H9 (cell line): Measurements from ENCODE around the gene ELAC1. TPM values are rescaled to one million over a fixed set of nuclear protein-coding genes. Genes with fewer than 3 reads are reported as not detected.

ENCODE experiments used
- DNase-seq: peaks from one replicate; pipeline ENCODE4 v3.0.0-alpha.2; 2017
- H2AFZ ChIP-seq: one replicate; pipeline ENCODE4 v1.6.1; 2013; ENCODE audit warnings: mild to moderate bottlenecking, low read length, control low read depth, moderate library complexity
- H2AK5ac ChIP-seq: 2 replicates; pipeline ENCODE4 v1.6.1; 2013; ENCODE audit warnings: low read length, control low read depth, mixed read lengths; ENCODE audit not compliant: insufficient read length
- H2BK120ac ChIP-seq: one replicate; pipeline ENCODE4 v1.6.1; 2013; ENCODE audit warnings: low read depth, mild to moderate bottlenecking, low read length, control low read depth, inconsistent platforms; ENCODE audit not compliant: poor library complexity, severe bottlenecking
- H2BK12ac ChIP-seq: 2 replicates; pipeline ENCODE4 v1.6.1; 2013; ENCODE audit warnings: low read length, control low read depth, mixed read lengths, low read depth; ENCODE audit not compliant: insufficient read length
- H2BK15ac ChIP-seq: 2 replicates; pipeline ENCODE4 v1.6.1; 2013; ENCODE audit warnings: low read depth, low read length, control low read depth
- H2BK20ac ChIP-seq: one replicate; pipeline ENCODE4 v1.6.1; 2013; ENCODE audit warnings: low read depth, mild to moderate bottlenecking, low read length, control low read depth, inconsistent platforms; ENCODE audit not compliant: poor library complexity, severe bottlenecking
- H2BK5ac ChIP-seq: 2 replicates; pipeline ENCODE4 v1.6.1; 2013; ENCODE audit warnings: low read length, control low read depth, mixed read lengths; ENCODE audit not compliant: insufficient read length
- H3K14ac ChIP-seq: 2 replicates; pipeline ENCODE4 v1.6.1; 2013; ENCODE audit warnings: low read length, control low read depth; ENCODE audit not compliant: insufficient read depth
- H3K18ac ChIP-seq: 2 replicates; pipeline ENCODE4 v1.6.1; 2013; ENCODE audit warnings: low read depth, mild to moderate bottlenecking, mixed read lengths, low read length, control low read depth; ENCODE audit not compliant: insufficient read length
- H3K23ac ChIP-seq: 2 replicates; pipeline ENCODE4 v1.6.1; 2013; ENCODE audit warnings: low read length, control low read depth, mixed read lengths, low read depth; ENCODE audit not compliant: insufficient read length
- H3K23me2 ChIP-seq: 2 replicates; pipeline ENCODE4 v1.6.1; 2013; ENCODE audit warnings: low read depth, mild to moderate bottlenecking, mixed read lengths, low read length, control low read depth; ENCODE audit not compliant: insufficient read length, poor library complexity, severe bottlenecking
- H3K27ac ChIP-seq: 2 replicates; pipeline ENCODE4 v1.5.1; 2013; ENCODE audit warnings: low read length, control low read depth, mixed read lengths, low read depth; ENCODE audit not compliant: insufficient read length
- H3K27me3 ChIP-seq: 2 replicates; pipeline ENCODE4 v1.6.1; 2013; ENCODE audit warnings: low read length, control low read depth, inconsistent platforms; ENCODE audit not compliant: insufficient read depth
- H3K4ac ChIP-seq: 2 replicates; pipeline ENCODE4 v1.6.1; 2013; ENCODE audit warnings: low read depth, mild to moderate bottlenecking, control low read depth, inconsistent platforms, low read length, moderate library complexity
- H3K4me1 ChIP-seq: 2 replicates; pipeline ENCODE4 v1.6.1; 2013; ENCODE audit warnings: low read length, control low read depth, inconsistent platforms; ENCODE audit not compliant: insufficient read depth
- H3K4me2 ChIP-seq: 2 replicates; pipeline ENCODE4 v1.6.1; 2013; ENCODE audit warnings: low read length, control low read depth, mixed read lengths; ENCODE audit not compliant: insufficient read length, insufficient read depth
- H3K56ac ChIP-seq: 2 replicates; pipeline ENCODE4 v1.6.1; 2013; ENCODE audit warnings: low read depth, mild to moderate bottlenecking, mixed read lengths, low read length, control low read depth; ENCODE audit not compliant: insufficient read length
- H3K79me1 ChIP-seq: 2 replicates; pipeline ENCODE4 v1.6.1; 2013; ENCODE audit warnings: low read depth, mild to moderate bottlenecking, moderate library complexity, low read length, control low read depth, inconsistent platforms; ENCODE audit not compliant: insufficient read depth, poor library complexity, severe bottlenecking
- H3K79me2 ChIP-seq: 2 replicates; pipeline ENCODE4 v1.6.1; 2013; ENCODE audit warnings: low read length, control low read depth, inconsistent platforms; ENCODE audit not compliant: insufficient read depth
- H3K9ac ChIP-seq: 2 replicates; pipeline ENCODE4 v1.6.1; 2013; ENCODE audit warnings: low read length, control low read depth, mixed read lengths; ENCODE audit not compliant: insufficient read length; ENCODE audit errors: extremely low read depth
- H3K9me3 ChIP-seq: one replicate; pipeline ENCODE4 v1.6.1; 2013; ENCODE audit warnings: low read depth, low read length, inconsistent platforms; ENCODE audit not compliant: control insufficient read depth
- H3T11ph ChIP-seq: one replicate; pipeline ENCODE4 v1.6.1; 2013; ENCODE audit warnings: mild to moderate bottlenecking, low read length, control low read depth, inconsistent platforms
- H4K20me1 ChIP-seq: one replicate; pipeline ENCODE4 v1.6.1; 2013; ENCODE audit not compliant: control insufficient read depth, insufficient read length, insufficient read depth
- H4K5ac ChIP-seq: 2 replicates; pipeline ENCODE4 v1.6.1; 2013; ENCODE audit warnings: low read depth, mild to moderate bottlenecking, mixed read lengths, low read length, control low read depth; ENCODE audit not compliant: insufficient read length
- H4K8ac ChIP-seq: replicated peaks from 2 replicates; pipeline ENCODE4 v1.6.1; 2013; ENCODE audit warnings: low read length, control low read depth, mixed read lengths, low read depth; ENCODE audit not compliant: insufficient read length
- H4K91ac ChIP-seq: 2 replicates; pipeline ENCODE4 v1.6.1; 2013; ENCODE audit warnings: low read depth, mild to moderate bottlenecking, moderate library complexity, mixed read lengths, low read length, control low read depth; ENCODE audit not compliant: insufficient read length
- H3K27ac Mint-ChIP-seq, 3 experiments: 2 replicates in 2 of 3; 3 replicates in 1 of 3; pipeline ENCODE4 v1.8.0; 2020 to 2021; ENCODE audit warnings: mixed read lengths in 3 of 3, mild to moderate bottlenecking in 1 of 3, moderate library complexity in 1 of 3
- H3K27me3 Mint-ChIP-seq: 2 replicates; pipeline ENCODE4 v1.8.0; 2021; ENCODE audit warnings: low read depth, mild to moderate bottlenecking, moderate library complexity, mixed read lengths
- H3K36me3 Mint-ChIP-seq, 3 experiments: 2 replicates in 2 of 3; 3 replicates in 1 of 3; pipeline ENCODE4 v1.8.0; 2020 to 2021; ENCODE audit warnings: low read depth in 3 of 3, mixed read lengths in 3 of 3; ENCODE audit not compliant: insufficient read depth in 1 of 3
- H3K4me1 Mint-ChIP-seq, 2 experiments: 2 replicates each; pipeline ENCODE4 v1.8.0; 2020; ENCODE audit warnings: mixed read lengths in 2 of 2
- H3K4me3 Mint-ChIP-seq, 2 experiments: 2 replicates in 1 of 2; 3 replicates in 1 of 2; pipeline ENCODE4 v1.8.0; 2020 to 2021; ENCODE audit warnings: mild to moderate bottlenecking in 2 of 2, mixed read lengths in 2 of 2, moderate library complexity in 1 of 2
- H3K9me3 Mint-ChIP-seq, 2 experiments: 2 replicates in 1 of 2; 3 replicates in 1 of 2; pipeline ENCODE4 v1.8.0; 2020; ENCODE audit warnings: mild to moderate bottlenecking in 2 of 2, mixed read lengths in 2 of 2, moderate library complexity in 1 of 2
- CTCF ChIP-seq: fragments of 200-600 bp; sonication (generic); conservative IDR thresholded peaks from 3 replicates; pipeline ENCODE4 v1.8.0; 2021; ENCODE audit warnings: antibody characterized with exemption, mild to moderate bottlenecking
- whole genome bisulfite sequencing: extraction: QIAGEN DNeasy Blood & Tissue Kit; methylation state at CpG from one replicate; pipeline ENCODE4 v1.1.7; 2013; ENCODE audit warnings: missing lambda C conversion rate, low lambda C conversion rate, mixed read lengths; ENCODE audit not compliant: insufficient read length; ENCODE audit errors: extremely low coverage; 5-methylcytosine and 5-hydroxymethylcytosine counted together
- total RNA-seq: library from RNA; stranded (reverse); gene quantifications from 2 replicates; pipeline ENCODE4 v1.2.1, GENCODE V29; 2021

ELAC1 gene
- total RNA-seq, 1 experiment from 2014 or later = 5.7 TPM

GRCh38 chr18:51011709-51012108 is 43.9 kb downstream of the ELAC1 start:
- H3K4me3 Mint-ChIP-seq = no peak overlapping the region
- Histone ChIP-seq H3K27me3 (no peaks in the 10 kb centered on the region), H3K14ac (no peak overlapping the region), H3K27ac (no peak overlapping the region), H4K5ac (no peak overlapping the region), H3K56ac (no peak overlapping the region), H2BK15ac (no peak overlapping the region), H2BK120ac (no peak overlapping the region), H2BK5ac (no peak overlapping the region), H2BK12ac (no peak overlapping the region), H3K79me2 (no peaks in the 10 kb centered on the region), H3K23me2 (no peaks in the 10 kb centered on the region), H2BK20ac (no peak overlapping the region), H3T11ph (no peak overlapping the region), H3K23ac (no peak overlapping the region), H3K4me1 (no peaks in the 10 kb centered on the region), H3K18ac (no peak overlapping the region), H4K91ac (no peak overlapping the region), H4K8ac (no peak overlapping the region), H4K20me1 (no peaks in the 10 kb centered on the region), H2AK5ac (no peak overlapping the region), H3K9me3 (no peaks in the 10 kb centered on the region), H3K4me2 (no peak overlapping the region), H2AFZ (no peak overlapping the region), H3K4ac (no peak overlapping the region), H3K9ac (no peak overlapping the region), H3K79me1 (no peaks in the 10 kb centered on the region)
- peaks cover 13 to 23% of the 10 kb centered on the region in 2 experiments for H3K4me1 Mint-ChIP-seq
- H3K27me3 Mint-ChIP-seq = no peaks in the 10 kb centered on the region; the same call in 1 of the 2 replicates
- peaks cover 4 to 28% (median 15%) of the 10 kb centered on the region in 3 experiments; a peak in 6 of 7 replicates for H3K36me3 Mint-ChIP-seq
- H3K27ac Mint-ChIP-seq = no peak overlapping the region
- no CpG with 5 or more reads among the region's 3 CpGs for WGBS
- TF ChIP-seq CTCF = no peak
- DNase-seq = no peak
- H3K9me3 Mint-ChIP-seq = peaks cover 9 to 12% of the 10 kb centered on the region in 2 experiments; a peak in 4 of 5 replicates
